Stimulated activated naive CD4-positive, alpha-beta T cell (primary cell): ENCODE results near the gene RER1.

Experiments
- DNase-seq, 6 experiments: peaks; one replicate each; lab custom pipeline; 2025; lab: John Stamatoyannopoulos, UW

The RER1 gene

DNA sequence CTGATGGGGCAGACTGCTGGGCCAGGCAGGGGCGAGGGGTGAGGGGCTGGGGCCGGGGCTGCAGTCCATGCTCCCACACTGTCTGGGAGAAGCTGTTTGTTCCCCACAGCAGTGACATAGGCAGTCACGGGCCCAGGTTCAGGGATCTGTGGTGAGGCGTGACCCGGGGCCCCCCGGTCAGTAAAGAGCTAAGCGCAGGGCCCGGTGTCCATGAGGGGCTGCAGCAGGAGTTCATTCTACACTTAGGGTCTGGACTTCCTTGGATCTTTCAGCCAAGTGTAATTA is 16.3 kb downstream of the RER1 start:
- DNase-seq = no peak

DNA sequence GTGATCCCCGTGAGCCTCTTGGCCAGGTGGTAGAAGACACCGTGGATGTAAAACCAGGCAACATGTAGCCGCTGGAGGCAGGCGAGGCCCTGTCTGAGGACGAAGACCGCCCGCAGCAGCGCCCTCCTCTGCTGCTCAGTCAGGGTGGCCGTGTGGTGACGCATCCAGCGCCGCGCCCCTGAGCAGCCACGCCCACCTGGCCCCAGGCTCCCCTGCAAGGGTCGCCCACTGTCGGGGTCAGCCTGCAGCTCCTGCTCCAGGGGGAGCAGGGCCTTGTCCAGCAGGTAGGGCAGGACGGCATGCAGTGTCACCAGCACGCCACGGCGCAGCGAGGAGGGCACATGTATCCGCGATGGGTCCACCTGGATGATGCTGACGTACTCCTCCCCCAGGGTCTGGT is 16.8 kb downstream of the RER1 start:
- DNase-seq = no peak

DNA sequence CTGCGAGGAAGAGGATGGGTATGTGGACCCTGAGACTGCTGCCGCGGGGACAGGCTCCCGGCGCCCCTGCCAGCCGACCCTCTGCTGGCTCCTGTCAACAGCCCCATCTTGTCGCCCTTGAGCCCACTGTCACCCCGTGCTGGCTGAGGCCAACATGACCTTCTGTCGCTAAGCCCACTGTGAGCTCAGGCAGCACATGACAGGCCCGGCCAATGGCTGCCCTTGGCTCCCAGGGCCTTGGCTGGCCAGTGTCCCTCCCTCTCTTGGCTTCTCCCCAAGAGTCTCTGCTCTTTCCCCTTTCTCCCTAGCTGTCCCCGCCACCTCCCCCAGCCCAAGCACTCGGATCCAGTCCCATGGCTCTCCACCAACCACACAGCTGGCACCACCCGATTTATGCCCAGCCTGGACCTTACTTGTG is 17.2 kb downstream of the RER1 start:
- no peak for DNase-seq

DNA sequence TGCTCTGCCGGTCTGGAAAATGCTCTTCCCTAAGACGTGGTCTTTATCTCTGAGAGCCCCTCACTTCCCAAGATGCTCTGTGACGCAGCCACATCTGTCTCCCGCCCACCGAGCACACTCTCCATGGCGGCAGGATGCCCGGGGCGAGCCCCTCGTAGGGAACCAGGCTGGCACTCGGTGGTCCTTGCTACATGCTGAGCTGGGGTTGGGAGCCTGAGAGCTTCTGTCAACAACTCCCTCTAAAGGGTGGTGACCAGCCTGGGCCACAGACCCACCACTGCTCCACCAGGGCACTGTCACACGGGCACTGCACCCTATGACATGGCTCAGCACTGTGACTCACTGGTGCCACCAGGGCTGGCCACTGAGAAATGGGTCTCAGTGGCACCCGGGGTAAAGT is 18.1 kb downstream of the RER1 start:
- DNase-seq = no peak

DNA sequence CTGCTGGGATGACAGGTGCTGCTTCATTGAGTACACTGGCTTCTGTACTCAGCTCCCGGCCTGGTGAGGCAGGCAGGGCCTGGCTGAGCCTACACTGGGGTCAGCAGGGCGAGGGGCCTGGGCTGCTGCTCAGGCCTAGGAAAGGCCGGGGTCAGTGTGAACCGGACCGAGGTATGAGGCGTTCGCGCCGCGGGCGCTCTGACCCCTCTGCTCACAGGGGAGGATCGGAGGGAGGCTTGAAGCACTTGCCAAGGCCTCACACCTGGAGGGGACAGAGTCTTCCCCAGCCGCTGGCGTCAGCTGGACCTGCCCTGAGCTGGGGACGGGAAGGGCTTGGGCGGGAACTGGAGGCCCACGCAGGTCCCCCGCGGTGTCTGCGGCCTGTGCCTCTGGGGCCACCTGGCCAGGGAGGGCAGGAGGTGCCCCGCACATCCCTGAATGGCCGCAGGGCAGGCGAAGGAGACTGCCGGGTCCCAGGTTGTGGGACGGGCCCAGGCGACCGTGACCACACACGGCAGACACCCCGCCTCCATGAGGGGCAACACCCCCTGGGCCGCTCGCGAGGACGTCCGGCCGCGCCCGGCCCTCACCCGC is 20.3 kb downstream of the RER1 start:
- DNase-seq = no peak

DNA sequence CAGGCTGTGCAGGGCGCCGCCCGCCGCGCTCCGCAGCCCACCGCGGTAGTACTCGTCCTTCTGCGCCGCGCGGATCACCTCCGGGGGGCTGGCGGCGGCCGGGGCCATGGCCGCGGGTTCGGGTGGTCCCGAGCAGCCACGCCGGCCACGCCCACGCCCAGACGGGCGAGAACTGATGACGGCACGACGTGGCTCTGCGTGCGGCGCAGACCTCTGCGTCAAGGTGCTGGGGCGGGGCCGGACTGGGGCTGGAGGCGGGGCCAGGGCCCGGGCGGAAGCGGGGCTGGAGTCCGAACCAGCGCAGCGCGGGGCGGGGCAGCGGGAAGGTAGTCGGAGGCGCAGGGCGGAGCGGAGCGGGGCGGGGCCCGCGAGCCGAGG is 20.7 kb downstream of the RER1 start, which contains the start of gene PEX10:
Gene PEX10 (minus strand): TSS at position 170 of the 378 bp plus-strand sequence. CDS start 62 bp downstream, at position 108.
- DNase-seq = peak; percentile 93 to 98 (median 96)

DNA sequence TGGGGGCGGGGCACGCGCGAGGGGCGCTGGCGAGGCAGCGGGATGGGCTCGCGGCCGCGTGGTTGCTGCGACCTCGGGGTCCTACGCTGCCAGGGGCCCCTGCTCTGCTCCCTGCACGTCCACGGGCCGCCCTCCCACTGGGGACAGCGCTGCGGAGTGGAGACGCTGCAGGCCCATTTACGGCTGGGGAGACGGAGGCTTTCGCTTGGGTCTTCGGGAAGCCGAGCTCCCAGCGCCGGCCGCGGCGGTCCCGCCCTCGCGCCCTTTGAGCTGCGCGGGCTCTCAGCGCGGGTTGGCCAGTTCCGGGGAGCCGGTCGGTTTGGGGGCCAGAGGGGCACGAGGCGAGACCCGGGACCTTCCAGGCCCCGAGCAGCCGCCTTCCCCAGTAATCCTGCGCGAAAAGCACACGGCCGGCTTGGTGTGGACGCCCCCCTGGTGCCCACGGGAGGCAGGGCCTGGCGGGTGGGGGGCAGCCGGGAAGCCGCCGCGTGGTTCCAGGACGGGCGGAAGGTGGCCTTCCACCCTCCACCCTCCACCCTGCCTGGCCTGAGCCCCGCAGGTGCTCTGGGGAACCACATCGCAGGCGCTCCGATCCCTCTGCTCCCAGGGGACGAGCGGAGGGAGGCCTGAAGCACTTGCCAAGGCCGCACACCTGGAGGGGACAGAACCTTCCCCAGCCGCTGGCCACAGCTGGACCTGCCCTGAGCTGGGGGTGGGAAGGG is 21.3 kb downstream of the RER1 start:
- peak in 3 of 6 experiments; percentile 34 to 41 (median 34) for DNase-seq

DNA sequence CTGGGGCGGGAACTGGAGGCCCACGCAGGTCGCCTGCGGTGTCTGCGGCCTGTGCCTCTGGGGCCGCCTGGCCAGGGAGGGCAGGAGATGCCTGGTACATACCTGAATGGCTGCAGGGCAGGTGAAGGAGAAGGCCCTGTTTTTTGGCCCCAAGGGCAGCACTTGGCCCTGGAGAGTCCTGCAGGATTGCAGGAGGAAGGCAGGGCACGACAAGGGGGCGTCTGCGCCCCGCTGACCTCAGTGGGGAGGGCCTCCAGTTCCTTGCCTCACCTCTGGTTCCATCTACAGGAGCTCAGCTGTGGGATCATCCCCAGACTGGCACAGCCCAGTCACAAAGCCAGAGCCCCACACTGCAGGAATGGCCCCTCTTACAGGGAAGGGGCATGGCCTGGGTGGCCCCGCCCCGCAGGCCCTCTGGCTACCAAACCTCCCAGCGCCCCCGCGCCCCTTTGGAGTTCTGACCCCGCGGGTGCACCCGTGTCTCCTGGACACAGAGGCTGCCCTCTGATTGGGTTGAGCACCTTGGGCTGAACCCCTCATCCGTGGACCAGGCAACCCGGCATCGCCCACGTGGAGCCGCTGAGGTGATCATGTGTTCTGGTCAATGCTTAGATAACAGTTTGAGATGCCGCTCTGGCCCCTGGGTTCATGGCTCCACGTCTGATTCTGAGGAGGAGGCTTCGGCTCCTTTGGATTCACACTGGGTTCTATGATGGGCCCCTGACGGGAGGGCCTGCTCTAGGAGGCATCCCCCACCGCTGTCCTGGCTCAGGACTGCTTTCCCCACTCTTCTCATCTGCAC is 22.1 kb downstream of the RER1 start:
- peak in 2 of 6 experiments; percentile 24 to 28 for DNase-seq

DNA sequence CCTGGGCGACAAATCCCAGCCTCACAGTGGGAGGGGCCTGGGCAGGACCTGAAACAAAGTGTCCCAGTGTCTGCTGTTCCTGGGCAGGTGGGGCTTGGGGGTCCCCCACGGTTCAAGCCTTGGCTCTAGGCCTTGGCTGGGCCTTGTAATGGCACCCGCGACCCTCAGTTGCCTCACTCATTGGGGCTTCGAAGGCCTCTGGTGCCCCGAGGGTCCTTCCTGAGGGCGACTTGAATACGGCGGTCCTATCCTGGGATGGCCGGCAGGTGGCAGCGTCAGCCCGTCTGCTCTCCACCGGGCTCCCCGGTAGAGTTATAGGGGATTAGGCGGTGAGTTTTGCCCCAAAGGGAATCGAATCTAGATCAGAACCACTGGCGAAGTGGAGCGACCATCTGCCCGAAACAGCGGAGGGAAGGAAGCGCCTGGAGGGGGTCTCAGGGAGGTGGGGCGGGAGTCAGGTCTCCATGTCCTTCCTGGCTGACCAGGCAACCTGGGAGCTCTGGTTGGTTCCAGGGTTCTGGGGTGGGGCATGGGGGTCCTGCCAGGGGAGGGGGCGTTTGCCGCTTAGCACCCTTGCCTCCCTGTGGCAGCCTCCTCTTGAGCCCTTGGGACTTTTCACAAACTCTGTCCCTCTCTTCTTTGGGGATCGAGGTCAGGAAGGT is 22.8 kb downstream of the RER1 start:
- DNase-seq = peak; percentile 48 to 81 (median 74)

DNA sequence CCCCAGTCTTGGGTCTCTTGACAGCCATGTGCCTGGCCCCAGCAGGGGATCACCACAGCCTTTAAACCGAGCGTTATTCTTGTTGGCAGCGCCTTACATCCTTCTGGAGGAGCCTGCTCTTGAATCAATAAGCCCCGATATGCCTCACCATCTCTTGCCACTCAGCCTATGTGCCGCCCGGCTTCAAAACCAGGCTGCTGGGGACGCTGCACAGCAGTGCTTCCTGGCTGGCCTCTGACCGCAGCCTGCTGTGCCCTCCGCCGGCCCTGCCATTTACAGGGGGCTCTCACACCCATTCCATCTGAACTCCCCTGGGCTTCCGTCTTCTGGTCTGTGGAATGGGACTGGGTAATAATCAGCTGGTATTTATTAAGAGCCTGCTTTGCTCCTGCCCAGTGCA is 23.7 kb downstream of the RER1 start:
- DNase-seq = no peak

DNA sequence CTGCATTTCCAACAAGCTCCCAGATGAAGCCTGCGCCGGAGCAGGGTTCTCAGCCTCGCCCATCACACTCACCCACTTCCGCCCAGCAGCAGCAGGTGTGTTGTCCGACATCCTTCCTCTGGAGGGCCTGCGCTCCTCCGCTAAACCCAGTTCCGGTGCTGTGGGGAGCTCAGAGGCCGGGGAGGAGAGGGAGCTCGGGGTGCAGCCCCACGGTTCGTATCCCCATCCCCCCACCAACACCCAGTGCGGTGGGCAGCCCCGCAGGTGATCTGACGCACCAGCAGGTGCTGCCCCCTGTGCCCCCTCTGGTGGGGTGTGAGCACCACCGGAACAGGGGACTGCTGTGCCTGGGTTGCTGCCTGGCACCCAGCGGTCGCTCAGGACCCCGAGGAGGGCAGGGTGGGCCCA is 24.2 kb downstream of the RER1 start:
- peak in 4 of 6 experiments; percentile 14 to 33 (median 24) for DNase-seq

DNA sequence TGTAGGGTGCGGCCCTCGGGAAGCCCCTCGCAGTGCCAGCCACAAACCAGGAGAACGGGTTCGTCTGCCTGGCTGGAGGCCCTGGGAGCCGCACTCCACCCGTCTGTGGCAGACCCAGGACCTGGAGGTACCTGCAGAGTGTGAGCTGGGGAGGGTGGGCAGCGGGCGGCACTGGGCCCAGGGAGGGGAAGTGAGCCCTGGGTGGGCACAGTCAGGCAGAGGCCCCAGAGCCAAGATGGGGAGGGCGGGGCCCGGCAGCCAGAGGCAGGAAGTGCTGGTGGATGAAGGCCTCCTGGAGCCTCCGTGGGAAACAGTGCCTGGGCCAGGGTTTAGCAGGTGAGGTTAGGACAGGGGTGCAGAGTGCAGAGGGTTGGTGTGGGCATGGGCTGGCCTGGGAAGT is 24.8 kb downstream of the RER1 start:
- peak in 4 of 6 experiments; percentile 8 to 43 (median 13) for DNase-seq

DNA sequence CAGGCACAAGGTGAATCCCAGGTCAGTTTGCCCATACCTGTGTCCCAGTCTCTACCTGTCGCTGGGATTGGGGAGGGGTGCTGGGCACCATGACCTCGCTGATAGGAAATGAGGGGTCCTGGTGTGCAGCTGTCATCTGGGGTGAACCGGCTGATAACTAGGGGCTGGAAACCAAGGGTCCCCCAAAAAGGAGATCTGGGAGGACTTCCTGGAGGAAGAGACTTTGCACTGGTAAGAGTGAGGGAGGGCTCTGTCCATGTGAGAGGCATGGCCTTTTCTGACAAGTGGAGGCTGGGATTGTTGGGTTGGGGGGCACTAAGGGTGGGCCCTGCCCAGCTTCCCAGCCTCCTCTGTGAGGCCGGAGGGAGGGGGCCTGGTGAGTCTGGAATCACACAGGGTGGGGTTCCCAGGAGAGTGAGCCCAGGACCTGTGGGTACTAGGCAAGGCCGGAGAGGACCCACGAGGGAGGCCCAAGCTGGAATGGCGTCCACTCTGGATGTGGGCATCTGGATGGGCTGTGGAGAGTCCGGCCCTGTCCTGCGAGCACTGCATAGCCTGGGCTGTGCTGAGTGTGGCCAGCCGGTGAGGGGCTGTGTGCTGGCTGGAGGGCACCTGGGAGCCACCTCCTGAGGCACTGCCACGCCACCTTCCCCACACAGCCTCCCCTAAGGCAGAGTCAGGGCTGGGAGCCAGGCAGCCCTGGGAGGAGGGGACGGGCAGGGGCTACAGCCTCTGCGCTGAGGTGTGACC is 25.6 kb downstream of the RER1 start:
- no peak for DNase-seq

DNA sequence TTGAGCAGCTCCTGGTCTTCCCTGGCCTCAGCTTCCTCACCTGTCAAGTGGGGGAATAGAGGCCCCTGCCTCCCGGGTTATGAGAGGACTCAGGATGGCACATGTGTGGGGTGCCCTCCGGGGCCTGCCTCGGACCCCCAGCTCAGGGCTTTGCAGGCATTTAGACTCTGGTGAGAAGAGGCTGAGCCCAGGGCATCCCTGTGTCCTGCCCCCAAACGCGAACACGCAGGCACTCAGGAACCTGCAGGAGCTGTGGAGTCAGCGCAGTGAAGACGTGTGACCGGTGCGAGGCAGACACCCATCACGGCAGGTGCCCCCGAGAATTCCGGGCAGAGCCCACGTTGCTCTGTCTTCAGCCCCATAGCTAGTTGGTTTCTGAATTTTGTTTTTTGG is 26.2 kb downstream of the RER1 start:
- DNase-seq = no peak

DNA sequence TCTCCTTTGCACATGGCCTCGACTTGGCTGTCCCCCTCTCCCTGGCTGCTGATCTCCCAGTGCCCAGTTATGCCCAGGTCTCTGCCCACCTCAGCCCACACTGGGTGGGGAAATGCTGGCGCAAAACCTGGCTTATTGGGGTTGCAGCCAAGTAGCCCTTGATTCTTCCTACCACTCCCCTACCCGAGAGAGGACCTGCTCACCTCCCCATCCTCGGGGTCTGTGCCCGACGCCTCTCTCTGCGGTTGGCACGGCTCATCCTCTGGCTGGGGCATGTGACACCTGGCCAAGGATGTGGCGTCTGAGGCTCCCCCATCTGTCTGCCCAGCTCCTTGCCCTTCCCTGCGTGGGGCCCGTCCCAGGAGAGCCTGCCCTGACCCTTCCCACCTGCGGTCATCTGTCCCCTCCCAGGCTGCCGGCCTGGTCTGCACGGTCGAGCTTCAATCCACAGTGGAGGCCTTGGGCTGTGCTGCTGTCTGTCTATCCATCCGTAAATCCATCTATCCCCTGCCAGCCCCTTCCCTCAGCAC is 27.2 kb downstream of the RER1 start:
- DNase-seq = no peak

DNA sequence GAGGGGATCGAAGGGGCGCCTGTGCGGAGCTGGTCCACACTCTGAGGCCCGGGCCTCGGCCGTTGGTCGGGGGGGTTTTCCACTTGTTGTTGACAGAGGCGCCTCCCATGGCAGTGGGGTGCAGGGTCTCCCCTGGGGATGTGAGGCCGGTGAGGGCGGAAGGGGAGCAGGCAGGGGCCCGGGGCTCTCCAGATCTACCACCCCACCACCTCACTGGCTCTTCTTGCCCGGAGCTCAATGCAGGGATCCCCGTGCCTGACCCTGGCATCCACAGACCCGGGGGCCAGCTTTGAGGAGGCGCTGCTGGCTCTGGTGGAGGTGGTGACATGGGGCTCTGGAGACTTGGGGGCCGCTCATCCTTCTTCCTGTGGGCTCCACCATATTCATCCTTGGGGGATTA is 27.8 kb downstream of the RER1 start:
- no peak for DNase-seq

DNA sequence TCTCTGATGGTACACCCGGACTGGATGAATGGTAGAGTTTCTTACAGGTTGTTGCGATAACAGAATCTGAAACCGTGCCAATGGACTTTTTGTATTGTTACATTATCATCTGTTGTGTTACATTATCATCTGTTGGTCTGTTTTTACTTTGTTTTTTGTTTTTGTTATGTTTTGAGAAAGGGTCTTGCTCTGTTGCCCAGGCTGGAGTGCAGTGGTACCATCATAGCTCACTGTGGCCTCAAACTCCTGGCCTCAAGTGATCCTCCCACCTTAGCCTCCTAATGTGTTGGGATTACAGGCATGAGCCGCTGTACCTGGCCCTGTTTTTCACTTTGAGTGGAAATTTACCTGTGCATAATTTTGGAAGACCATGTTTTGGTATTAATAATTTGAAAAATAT is 30.9 kb downstream of the RER1 start:
- no peak for DNase-seq

DNA sequence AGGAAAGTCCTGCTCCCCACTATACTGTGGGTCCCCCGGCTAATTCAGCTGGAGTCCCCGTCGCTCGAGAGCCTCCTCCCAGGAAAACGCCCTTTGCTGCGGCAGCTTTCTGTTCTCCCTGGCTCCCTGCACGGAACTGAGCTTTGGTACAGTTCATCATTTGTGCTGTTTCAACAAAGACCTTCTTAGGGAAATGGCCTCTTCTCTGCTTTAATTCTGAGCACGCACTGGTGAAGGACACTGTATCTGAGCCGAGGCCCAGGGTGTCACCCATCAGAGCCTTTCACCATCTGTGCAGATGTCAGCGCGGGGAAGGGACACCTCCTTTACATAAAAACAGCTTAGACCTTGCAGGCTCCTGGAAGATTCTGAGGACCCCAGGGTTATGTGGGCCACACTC is 34.3 kb downstream of the RER1 start:
- DNase-seq = no peak

DNA sequence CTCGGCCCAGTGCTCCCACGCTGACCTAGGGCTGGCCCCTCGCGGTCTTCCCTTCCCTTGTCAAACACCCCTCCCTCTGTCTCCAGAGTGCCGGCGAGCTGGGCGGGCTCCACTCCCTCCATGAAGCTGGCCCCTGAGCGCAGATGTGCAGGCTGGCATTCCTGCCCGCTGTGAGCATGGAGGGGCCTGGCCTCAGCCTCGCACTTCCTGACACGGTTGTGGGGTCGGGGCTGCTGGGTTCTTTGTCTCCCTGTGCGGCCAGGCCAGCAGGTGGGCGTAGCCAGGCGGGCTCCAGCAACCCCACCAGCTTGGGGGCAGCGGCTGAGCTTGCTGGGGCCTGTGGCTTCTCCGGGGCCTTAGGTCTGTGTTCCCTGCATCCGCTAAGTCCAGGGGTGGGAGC is 34.9 kb downstream of the RER1 start:
- DNase-seq = no peak

DNA sequence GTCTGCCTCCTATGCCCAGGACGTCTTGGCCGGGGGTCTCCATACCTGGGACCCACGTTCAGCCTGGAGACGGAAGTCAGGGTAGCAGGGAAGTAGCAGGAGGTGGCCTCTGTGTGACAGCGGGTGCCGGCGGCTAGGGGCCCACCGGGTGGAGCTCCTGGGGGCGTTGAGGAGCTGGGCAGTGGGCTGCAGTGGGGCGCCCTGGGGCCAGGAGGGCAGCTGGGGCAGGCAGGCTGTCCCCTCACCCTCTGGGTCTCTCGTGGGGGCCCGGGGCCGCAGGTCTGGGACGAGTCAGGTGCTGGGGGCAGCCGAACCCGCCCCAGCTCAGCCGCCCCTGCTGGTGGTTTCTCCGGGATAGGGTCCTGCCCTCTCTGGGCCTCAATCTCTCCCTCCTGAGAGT is 35.4 kb downstream of the RER1 start:
- DNase-seq = no peak

DNA sequence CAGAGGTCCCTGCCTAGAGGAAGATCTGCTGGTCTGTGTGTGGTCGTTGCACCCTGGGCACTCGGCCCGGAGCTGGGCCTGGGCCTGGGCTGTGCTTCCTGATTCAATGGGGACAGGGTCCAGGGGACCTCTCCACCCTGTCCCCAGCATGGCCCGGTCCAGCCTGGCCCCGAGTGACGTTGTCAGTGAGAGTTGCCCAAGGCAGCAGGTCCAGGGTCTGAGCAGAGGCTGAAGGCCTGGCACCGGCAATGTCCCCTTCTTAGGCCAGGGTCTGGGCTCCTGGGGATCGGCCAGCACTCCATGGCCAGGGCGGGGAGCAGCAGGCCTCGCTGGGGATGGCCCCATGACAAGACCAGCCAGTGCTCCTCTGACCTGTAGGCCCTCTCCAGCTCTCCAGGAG is 36.3 kb downstream of the RER1 start:
- no peak for DNase-seq

DNA sequence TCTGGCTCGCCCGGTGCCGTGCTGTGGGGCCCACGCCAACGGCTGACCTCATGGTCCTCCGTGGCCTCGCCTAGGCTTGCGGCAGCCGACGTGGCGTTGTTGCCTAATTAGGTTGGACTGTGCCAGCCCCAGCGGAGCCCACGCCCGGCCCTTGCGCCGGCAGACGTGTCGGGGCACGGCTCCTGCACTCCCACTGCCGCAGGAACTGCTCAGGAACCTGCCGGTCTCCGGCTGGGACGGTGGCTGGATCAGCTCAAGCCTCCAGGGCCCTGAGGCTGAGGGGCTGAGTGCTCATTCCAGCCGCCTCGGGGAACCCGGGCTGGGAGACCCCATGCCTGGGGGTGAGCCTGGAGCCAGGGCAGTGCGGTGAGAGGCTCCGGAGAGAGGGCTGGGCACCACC is 36.8 kb downstream of the RER1 start:
- DNase-seq = no peak
